GM19043 (cell line): ENCODE measurements around the gene ZNF107.
"Not testable (repeated sequence)": the region's sequence is repeated elsewhere in the genome, so short reads cannot be mapped to it uniquely, and the experiment has no call there.

Experiments used
- ATAC-seq: cut with Tn5 transposase; IDR thresholded peaks from one replicate; pipeline ENCODE4 v1.9.1; 2021; ENCODE audit warnings: low read depth; ENCODE audit not compliant: unreplicated experiment

The ZNF107 gene

GRCh38 chr7:64729089-64729848 is 63.3 kb downstream of the ZNF107 start:
- ATAC-seq, result no peak

- ATAC-seq, result no peak
Measured at GRCh38 chr7:64733550-64734240, 67.8 kb downstream of the ZNF107 start.

- no peak for ATAC-seq
Measured at GRCh38 chr7:64736575-64736974, 70.6 kb downstream of the ZNF107 start.

GRCh38 chr7:64738403-64738802 is 72.5 kb downstream of the ZNF107 start:
- ATAC-seq, result not testable (repeated sequence)

GRCh38 chr7:64738953-64739352 is 73.0 kb downstream of the ZNF107 start:
- not testable (repeated sequence) for ATAC-seq

- ATAC-seq, result no peak
Measured at GRCh38 chr7:64744680-64745079, 78.7 kb downstream of the ZNF107 start.

- ATAC-seq, result no peak
Measured at GRCh38 chr7:64747802-64748201, 81.9 kb downstream of the ZNF107 start.

GRCh38 chr7:64753032-64753431 is 87.1 kb downstream of the ZNF107 start:
- ATAC-seq, result no peak

- no peak for ATAC-seq
Measured at GRCh38 chr7:64755865-64756264, 89.9 kb downstream of the ZNF107 start.

GRCh38 chr7:64758151-64758550 is 92.2 kb downstream of the ZNF107 start:
- no peak for ATAC-seq
